ENCODE results near the gene XPO6. TPM values are rescaled to one million over a fixed set of nuclear protein-coding genes. Genes with fewer than 3 reads are reported as not detected.

XPO6 gene
- total and polyA plus RNA-seq, 4 donors, result 27.5 to 50.0 (median 36.0) TPM

- TF ChIP-seq CTCF (IDR thresholded peaks at IDR 0.05; ENCODE audit: low read depth, low read length, missing input control) (no peak), RAD21 (IDR thresholded peaks at IDR 0.05) (no peak), SP1 (IDR thresholded peaks at IDR 0.05) (no peak), ATF3 (IDR thresholded peaks at IDR 0.05) (no peak), MAX (IDR thresholded peaks at IDR 0.05) (no peak), JUND (IDR thresholded peaks at IDR 0.05) (no peak), HNF4G (IDR thresholded peaks at IDR 0.05) (no peak)
Observed at GRCh38 chr16:28101533-28101890, 110.3 kb downstream of the XPO6 start (continued).

GRCh38 chr16:28100810-28101532 lies 110.8 kb downstream of the XPO6 start:
- Histone ChIP-seq H3K9me3 (ENCODE audit: control insufficient read depth in 4 of 4, low read length in 3 of 4) (no peaks in the 10 kb centered on the region), H3K27me3 (ENCODE audit: control insufficient read depth in 4 of 4, insufficient read depth in 4 of 4, low read length in 3 of 4) (no peaks in the 10 kb centered on the region), H3K9ac (ENCODE audit: low read depth in 1 of 2, low read length in 2 of 2) (no peak overlapping the region), H3K36me3 (ENCODE audit: control insufficient read depth in 4 of 4, insufficient read depth in 3 of 4, low read depth in 1 of 4, low read length in 3 of 4) (peaks cover 15 to 72% (median 51%) of the 10 kb centered on the region in 4 donors), H3K27ac (ENCODE audit: low read depth in 1 of 2, low read length in 2 of 2) (no peak overlapping the region), H3K4me3 (ENCODE audit: low read depth in 1 of 3, low read length in 3 of 3) (no peak overlapping the region), H3K4me1 (ENCODE audit: control insufficient read depth in 4 of 4, insufficient read depth in 4 of 4, low read length in 3 of 4) (peaks cover 2 to 17% (median 12%) of the 10 kb centered on the region in 4 donors)
- DNase-seq (ENCODE audit: low spot score), result no peak
- WGBS, result 97% methylated on average over 14 of the region's 14 CpGs
- no peak for TF ChIP-seq CTCF (IDR thresholded peaks at IDR 0.05; ENCODE audit: low read depth, low read length, missing input control)
- TF ChIP-seq REST (IDR thresholded peaks at IDR 0.05), result no peak
- no peak for TF ChIP-seq FOXA1 (IDR thresholded peaks at IDR 0.05)
- TF ChIP-seq ZBTB33 (IDR thresholded peaks at IDR 0.05), result no peak
- no peak for TF ChIP-seq SP1 (IDR thresholded peaks at IDR 0.05)
- TF ChIP-seq EGR1 (IDR thresholded peaks at IDR 0.05; ENCODE audit: low read depth in 2 of 2), result no peak
- no peak for TF ChIP-seq YY1 (IDR thresholded peaks at IDR 0.05)
- TF ChIP-seq FOXA2 (IDR thresholded peaks at IDR 0.05), result no peak
- TF ChIP-seq RXRA (IDR thresholded peaks at IDR 0.05), result no peak
- TF ChIP-seq JUND (IDR thresholded peaks at IDR 0.05), result no peak
- no peak for TF ChIP-seq NR2F2 (IDR thresholded peaks at IDR 0.05)
- no peak for TF ChIP-seq MAX (IDR thresholded peaks at IDR 0.05)
- TF ChIP-seq HNF4A (conservative IDR thresholded peaks at IDR 0.05), result no peak
- TF ChIP-seq TAF1 (conservative IDR thresholded peaks at IDR 0.05), result no peak
- no peak for TF ChIP-seq HNF4G (IDR thresholded peaks at IDR 0.05)
- TF ChIP-seq GABPA (IDR thresholded peaks at IDR 0.05 in 1 of 2, conservative IDR thresholded peaks at IDR 0.05 in 1 of 2), result no peak
- no peak for TF ChIP-seq ATF3 (IDR thresholded peaks at IDR 0.05)
- no peak for TF ChIP-seq RAD21 (IDR thresholded peaks at IDR 0.05)
